GM19455 (cell line): Measurements from ENCODE around the gene CPT1C.

Experiments
- ATAC-seq: cut with Tn5 transposase; IDR thresholded peaks from one replicate; pipeline ENCODE4 v1.9.1; 2021; ENCODE audit not compliant: unreplicated experiment

CPT1C gene

GRCh38 chr19:49681830-49682229, 9.1 kb upstream of the CPT1C start:
- ATAC-seq: no peak

DNA sequence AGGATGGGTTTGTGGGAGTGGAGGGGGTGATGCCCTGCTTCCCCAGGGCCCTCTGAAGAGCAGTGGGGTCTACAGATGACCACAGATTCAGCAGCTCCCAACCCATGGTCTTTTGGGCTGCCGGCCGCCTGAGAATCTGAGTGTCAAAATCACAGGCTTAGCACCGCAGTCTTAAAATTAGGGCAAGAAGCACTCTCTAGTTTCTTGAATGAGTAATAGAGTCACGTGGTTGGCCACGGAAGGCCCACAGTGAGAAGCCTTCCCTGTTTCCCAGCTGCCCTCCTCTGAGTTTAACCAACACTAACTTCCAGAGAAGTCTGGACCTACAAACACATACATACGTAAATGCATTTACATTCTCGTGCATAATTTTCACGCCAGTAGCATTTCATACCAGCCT, 8.6 kb upstream of the CPT1C start:
- no peak for ATAC-seq

DNA sequence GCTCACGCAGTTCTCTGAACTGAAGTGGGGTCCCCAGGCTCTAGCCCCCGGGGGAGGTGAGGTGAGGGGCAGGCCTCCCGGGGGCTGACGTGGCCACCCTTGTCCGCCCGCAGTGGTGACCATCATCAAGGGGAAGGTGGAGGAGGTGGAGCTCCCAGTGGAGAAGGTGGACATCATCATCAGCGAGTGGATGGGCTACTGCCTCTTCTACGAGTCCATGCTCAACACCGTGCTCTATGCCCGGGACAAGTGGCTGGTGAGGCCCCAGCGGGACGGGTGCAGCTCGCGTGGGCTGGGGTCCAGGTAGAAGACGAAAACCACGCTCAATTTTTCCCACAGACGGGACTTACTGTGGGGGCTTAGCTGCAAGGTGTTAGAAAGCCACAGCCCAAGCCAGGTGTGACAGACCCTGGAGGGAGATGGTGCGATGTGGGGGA, 7.1 kb upstream of the CPT1C start:
- no peak for ATAC-seq

GRCh38 chr19:49684251-49684982, 6.5 kb upstream of the CPT1C start:
- no peak for ATAC-seq

GRCh38 chr19:49684983-49685553, 5.8 kb upstream of the CPT1C start:
- no peak for ATAC-seq

- ATAC-seq: no peak
These were observed 5.0 kb upstream of the CPT1C start for GRCh38 chr19:49685845-49686332.

DNA sequence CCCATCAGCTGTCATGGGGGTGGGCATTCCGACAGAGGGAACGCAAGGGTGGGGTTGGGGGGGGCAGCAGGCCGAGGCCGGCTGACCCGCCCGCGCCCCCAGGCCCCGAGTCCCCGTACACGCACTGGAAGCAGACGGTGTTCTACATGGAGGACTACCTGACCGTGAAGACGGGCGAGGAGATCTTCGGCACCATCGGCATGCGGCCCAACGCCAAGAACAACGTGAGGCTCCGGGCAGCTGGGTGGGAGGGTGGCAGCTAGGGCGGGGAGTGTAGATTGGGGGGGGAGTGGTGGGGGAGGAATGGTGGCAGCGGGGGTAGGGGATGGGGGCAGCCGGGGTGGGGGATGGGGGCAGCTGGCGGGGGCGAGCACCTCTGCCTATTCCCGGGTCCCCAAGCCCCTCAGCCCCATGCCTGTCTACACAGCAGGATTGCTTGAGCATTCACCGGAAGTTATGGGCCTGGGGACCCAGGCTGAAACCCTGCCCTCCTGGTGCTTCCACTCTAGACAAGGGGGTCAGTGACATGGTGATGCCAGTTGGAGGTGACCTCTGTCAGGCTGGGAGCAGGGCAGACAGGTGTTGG, 4.3 kb upstream of the CPT1C start:
- no peak for ATAC-seq

- no peak for ATAC-seq
These were observed 3.8 kb upstream of the CPT1C start for GRCh38 chr19:49687150-49687549.

DNA sequence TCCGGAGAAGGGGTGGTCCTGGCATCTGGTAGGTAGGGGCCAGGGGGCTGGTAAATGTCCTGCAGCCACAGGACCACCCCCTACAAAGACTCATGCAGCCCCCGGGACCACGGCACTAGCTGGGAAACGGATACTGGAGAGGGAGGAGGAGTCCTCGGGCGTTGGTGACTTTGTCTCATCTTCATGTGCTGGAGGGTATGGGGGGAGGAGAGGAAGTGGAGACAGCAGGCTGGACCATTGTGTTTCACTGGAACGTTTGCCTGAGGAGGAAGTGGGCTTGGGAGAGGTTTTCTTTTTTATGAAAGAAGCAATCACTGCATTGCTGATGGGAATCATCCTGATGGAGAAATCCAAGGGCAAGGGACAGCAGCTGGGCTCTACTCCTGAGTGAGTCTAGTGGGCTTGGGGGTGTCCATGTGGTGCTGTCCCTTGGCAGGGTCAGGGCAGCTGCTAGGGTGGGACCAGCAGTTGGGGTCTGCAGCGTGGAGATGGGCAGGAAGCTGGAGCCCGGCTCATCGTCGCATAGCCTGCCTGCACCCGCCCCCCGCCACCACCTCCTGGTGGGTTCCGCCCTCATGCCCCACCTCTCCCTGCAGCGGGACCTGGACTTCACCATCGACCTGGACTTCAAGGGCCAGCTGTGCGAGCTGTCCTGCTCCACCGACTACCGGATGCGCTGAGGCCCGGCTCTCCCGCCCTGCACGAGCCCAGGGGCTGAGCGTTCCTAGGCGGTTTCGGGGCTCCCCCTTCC, 3.2 kb upstream of the CPT1C start:
- no peak for ATAC-seq

DNA sequence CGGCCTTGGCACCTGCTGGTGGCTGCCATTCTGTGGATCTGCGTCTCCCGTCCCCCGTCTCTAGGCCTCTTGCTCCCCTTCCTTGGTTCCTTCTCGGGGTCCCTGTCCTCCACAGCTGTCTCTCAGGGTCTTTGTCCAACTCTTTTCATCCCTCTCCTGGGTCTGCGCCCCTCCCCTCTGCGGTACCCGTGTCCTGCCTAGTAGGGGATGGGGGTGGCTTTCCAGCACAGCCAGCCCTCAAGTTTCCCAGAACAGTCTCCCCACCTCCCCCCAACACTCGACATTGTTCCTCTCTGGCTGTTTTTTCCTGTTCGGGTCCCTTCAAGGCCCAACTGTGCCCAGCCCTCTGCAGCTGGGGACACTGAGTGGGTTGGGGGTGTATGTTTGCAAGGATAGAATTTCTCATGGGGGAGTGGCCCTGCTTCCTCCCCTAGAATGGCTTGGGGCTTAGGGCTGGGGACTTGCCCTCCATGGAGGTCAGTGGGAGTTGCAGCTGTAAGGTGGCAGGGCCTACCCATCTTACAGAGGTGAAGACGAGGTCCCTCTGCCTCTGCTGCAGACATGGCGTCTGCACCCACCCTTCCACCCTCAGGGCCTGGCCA, 2.3 kb upstream of the CPT1C start:
- ATAC-seq: no peak

DNA sequence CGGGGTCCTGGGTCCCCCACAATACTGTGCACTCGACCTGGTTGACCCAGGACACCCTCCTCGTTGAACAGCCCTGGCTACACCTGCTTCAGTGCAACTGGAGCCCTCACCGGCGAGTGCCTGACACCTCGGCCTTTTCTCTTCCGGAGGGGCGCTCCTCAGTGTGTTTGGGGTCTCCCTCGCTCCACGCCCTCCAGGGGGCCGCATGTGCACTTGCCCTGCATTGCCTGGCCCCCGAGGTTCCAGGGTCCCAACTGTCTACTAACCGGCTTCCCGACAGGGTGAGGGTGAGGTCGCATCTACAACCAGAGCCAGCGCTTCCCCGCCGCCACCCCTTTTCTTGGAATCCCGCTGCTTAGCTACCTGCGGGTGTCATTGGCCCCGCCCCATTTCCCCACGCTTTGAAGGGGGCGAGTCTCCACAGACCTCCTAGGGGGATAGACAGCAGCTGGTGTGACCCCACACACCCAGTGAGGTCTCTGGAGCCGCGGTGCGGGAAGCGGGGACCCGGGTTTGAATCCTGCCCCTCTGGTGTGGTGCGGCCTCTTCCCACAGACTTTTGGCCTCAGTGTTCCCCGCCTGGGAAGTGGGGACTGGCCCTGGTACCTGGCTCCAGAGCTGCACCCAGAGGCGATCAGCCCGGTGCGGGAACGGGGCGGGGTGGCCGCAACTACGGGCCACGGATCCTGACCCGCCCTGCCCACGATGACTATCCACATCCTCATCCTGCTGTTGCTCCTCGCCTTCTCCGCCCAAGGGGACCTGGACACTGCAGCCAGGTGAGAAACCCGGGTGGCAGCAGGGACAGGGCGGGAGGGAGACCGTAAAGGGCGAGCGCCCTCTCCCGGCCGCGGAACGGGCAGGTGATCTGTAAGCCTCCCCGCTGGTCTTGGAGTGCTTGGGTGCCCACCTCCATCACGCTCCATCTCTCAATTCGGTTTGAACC, 1.5 kb upstream of the CPT1C start, which contains the start of gene ADM5:
Gene ADM5, plus strand, starts transcription at position 462 of the 946 bp plus-strand sequence. Its CDS starts 244 bp downstream, at position 706.
- no peak for ATAC-seq

- ATAC-seq: no peak
These were observed 749 bp upstream of the CPT1C start for GRCh38 chr19:49690079-49690655.

DNA sequence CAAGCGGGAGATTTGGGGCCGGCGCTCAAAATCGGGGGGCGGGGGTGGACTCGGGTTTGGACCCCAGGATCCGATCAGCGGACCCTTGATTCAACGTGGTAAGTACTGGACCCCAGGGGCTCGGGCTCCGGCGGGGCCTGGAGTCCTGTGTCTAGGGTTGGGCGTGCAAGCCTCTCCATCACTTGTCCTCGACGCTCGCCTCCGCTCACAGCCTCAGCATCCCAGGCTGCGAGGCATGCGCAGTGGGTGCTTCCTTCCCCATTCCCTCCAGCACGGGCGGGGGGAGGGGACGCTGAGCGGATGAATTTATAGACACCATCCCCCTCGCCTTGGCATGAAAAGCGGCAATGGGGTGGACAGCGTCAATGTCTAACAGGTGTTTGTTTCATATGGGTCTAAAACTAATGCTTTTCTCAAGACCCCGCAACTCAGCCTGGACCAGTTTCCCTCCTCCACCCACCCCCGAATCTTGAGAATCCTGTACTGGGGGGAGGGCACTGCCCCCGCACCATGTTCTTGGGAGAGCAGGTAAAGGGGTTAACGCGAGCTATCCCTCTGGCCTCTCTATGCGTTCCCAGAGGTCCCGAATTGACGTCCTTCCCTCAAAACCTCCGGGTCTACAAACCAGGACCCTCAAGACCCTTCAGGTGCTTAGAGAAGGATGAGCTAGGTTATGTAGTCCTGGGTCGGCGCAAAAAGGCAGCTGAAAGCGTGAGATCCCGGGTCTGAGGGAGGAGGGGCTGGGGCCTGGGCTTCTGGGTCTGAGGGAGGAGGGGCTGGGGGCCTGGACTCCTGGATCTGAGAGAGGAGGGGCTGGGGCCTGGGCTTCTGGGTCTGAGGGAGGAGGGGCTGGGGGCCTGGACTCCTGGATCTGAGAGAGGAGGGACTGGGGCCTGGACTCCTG, 579 bp downstream of the CPT1C start:
- ATAC-seq: no peak

DNA sequence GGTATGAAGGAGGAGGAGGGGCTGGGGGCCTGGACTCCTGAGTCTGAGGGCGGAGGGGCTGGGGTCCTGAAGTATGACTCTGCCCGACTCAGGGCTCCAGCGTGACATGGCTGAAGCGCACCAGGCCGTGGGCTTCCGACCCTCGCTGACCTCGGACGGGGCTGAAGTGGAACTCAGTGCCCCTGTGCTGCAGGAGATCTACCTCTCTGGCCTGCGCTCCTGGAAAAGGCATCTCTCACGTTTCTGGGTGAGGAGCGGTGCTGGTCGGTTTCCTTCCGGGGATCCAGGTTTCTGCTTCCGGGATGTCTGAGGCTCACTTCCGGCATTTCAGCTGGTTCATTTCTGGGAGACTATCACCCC, 1.2 kb downstream of the CPT1C start:
- ATAC-seq: no peak

- no peak for ATAC-seq
These were observed 5.2 kb downstream of the CPT1C start for GRCh38 chr19:49696115-49696514.

DNA sequence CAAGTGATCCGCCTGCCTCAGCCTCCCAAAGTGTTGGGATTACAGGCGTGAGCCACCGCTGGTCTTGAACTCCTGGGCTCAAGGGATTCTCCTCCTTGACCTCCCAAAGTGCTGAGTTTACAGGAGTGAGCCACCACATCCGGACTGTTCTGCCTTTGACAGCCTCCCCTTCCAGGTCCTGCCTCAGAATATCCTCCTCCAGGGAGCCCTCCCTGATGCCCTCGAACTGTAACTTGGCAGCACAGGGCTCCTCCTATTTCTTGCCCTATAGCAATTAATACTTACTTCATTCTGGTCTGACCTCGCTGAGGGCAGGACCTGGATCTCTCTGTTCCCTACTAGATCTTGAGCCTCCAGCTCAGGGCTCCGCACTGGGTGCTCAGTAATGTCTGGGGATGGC, 5.9 kb downstream of the CPT1C start:
- ATAC-seq: no peak

- no peak for ATAC-seq
These were observed 8.4 kb downstream of the CPT1C start for GRCh38 chr19:49699364-49699763.

DNA sequence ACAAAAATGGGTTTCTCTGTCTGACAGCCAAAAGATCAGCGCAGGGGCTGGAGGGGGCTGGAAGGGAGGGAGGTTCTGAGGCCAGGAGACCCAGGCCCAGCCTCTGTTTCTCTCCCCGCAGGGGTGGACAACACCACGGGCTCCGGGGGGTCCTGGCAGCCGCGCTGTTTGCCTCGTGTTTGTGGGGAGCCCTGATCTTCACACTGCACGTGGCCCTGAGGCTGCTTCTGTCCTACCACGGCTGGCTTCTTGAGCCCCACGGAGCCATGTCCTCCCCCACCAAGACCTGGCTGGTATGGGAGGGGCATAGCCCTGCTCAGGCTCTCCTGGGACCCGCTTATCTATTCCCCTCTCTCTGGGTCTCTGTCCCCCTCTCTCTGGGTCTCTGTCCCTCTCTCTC, 9.6 kb downstream of the CPT1C start:
- no peak for ATAC-seq
